CD14-positive monocyte (primary cell): ENCODE results near the gene DPPA5. TPM values are rescaled to one million over a fixed set of nuclear protein-coding genes. Genes with fewer than 3 reads are reported as not detected.

ENCODE experiments used
- DNase-seq, 3 donors: peaks; one replicate each; pipeline ENCODE4 v3.0.0-alpha.2; 2011 to 2022
- H2AFZ ChIP-seq: 2 replicates; pipeline ENCODE4 v1.6.0; 2012; ENCODE audit warnings: mild to moderate bottlenecking, low read depth, low read length, inconsistent platforms; ENCODE audit not compliant: insufficient read depth, poor library complexity, severe bottlenecking
- H3K27ac ChIP-seq, 2 donors: 1 replicate in 1 of 2; 2 replicates in 1 of 2; pipeline ENCODE4 v1.5.1; 2012 to 2013; ENCODE audit warnings: low read length in 2 of 2, control low read depth in 1 of 2, inconsistent platforms in 1 of 2, low read depth in 1 of 2, mild to moderate bottlenecking in 1 of 2
- H3K27me3 ChIP-seq, 2 donors: one replicate each; pipeline versions ENCODE4 v1.6.0 to v1.6.1; 2011 to 2013; ENCODE audit warnings: low read length in 2 of 2; ENCODE audit not compliant: control insufficient read depth in 2 of 2, insufficient read depth in 2 of 2
- H3K36me3 ChIP-seq, 2 donors: replicated peaks in 1 of 2; 1 replicate in 1 of 2; 2 replicates in 1 of 2; pipeline versions ENCODE4 v1.5.1 to v1.6.1; 2012 to 2013; ENCODE audit warnings: low read length in 2 of 2, control low read depth in 1 of 2, inconsistent platforms in 1 of 2, mild to moderate bottlenecking in 1 of 2; ENCODE audit not compliant: insufficient read depth in 2 of 2, control insufficient read depth in 1 of 2
- H3K4me1 ChIP-seq, 2 donors: 1 replicate in 1 of 2; 2 replicates in 1 of 2; pipeline versions ENCODE4 v1.5.1 to v1.6.1; 2012 to 2013; ENCODE audit warnings: low read length in 2 of 2, control low read depth in 1 of 2, inconsistent platforms in 1 of 2, mild to moderate bottlenecking in 1 of 2, moderate library complexity in 1 of 2; ENCODE audit not compliant: insufficient read depth in 2 of 2, control insufficient read depth in 1 of 2
- H3K4me2 ChIP-seq: replicated peaks from 2 replicates; pipeline ENCODE3; 2012; ENCODE audit warnings: low read length, moderate library complexity, mild to moderate bottlenecking; ENCODE audit not compliant: poor library complexity, severe bottlenecking; ENCODE audit errors: extremely low read depth
- H3K4me3 ChIP-seq, 3 experiments: fragments of 200-600 bp in 1 of 3; sonication (generic) in 1 of 3; replicated peaks in 1 of 3; 1 replicate in 2 of 3; 2 replicates in 1 of 3; pipeline ENCODE4 v1.5.1; 2011 to 2013; ENCODE audit warnings: low read length in 3 of 3, mild to moderate bottlenecking in 3 of 3, control low read depth in 2 of 3, low read depth in 2 of 3, inconsistent platforms in 1 of 3, moderate library complexity in 1 of 3
- H3K79me2 ChIP-seq: 2 replicates; pipeline ENCODE4 v1.6.0; 2012; ENCODE audit warnings: mild to moderate bottlenecking, control low read depth, inconsistent platforms, low read length, moderate library complexity; ENCODE audit not compliant: insufficient read depth
- H3K9ac ChIP-seq: 2 replicates; pipeline ENCODE4 v1.6.0; 2017; ENCODE audit warnings: low read length, mild to moderate bottlenecking; ENCODE audit not compliant: insufficient read depth, poor library complexity, severe bottlenecking
- H3K9me3 ChIP-seq, 2 donors: replicated peaks in 1 of 2; 1 replicate in 1 of 2; 2 replicates in 1 of 2; pipeline versions ENCODE4 v1.5.1 to v1.6.1; 2012 to 2013; ENCODE audit warnings: low read length in 2 of 2, control low read depth in 1 of 2; ENCODE audit not compliant: control insufficient read depth in 1 of 2, insufficient read depth in 1 of 2
- H4K20me1 ChIP-seq: 2 replicates; pipeline ENCODE4 v1.6.0; 2012; ENCODE audit warnings: mild to moderate bottlenecking, low read length, control low read depth, moderate library complexity; ENCODE audit not compliant: insufficient read depth
- H3K27ac Mint-ChIP-seq, 7 donors: one replicate each; pipeline ENCODE4 v1.8.0; 2020; ENCODE audit warnings: mild to moderate bottlenecking in 7 of 7, mixed read lengths in 7 of 7, moderate library complexity in 6 of 7, inconsistent platforms in 2 of 7
- H3K27me3 Mint-ChIP-seq, 3 donors: one replicate each; pipeline ENCODE4 v1.8.0; 2021 to 2022; ENCODE audit warnings: low read depth in 3 of 3, mild to moderate bottlenecking in 3 of 3, mixed read lengths in 3 of 3, moderate library complexity in 3 of 3, inconsistent platforms in 1 of 3
- H3K36me3 Mint-ChIP-seq, 2 donors: one replicate each; pipeline ENCODE4 v1.8.0; 2020; ENCODE audit warnings: mixed read lengths in 2 of 2, inconsistent platforms in 1 of 2, mild to moderate bottlenecking in 1 of 2
- H3K4me1 Mint-ChIP-seq: one replicate; pipeline ENCODE4 v1.8.0; 2020; ENCODE audit warnings: mild to moderate bottlenecking, mixed read lengths
- H3K4me3 Mint-ChIP-seq, 2 donors: one replicate each; pipeline ENCODE4 v1.8.0; 2020; ENCODE audit warnings: mild to moderate bottlenecking in 2 of 2, mixed read lengths in 2 of 2, moderate library complexity in 1 of 2
- H3K9me3 Mint-ChIP-seq, 7 donors: one replicate each; pipeline ENCODE4 v1.8.0; 2020 to 2022; ENCODE audit warnings: mixed read lengths in 7 of 7, mild to moderate bottlenecking in 6 of 7, moderate library complexity in 6 of 7, inconsistent platforms in 2 of 7
- WGBS: methylation state at CpG from one replicate; pipeline ENCODE4 v1.1.5; 2013; ENCODE audit warnings: missing lambda C conversion rate; ENCODE audit not compliant: insufficient coverage; 5-methylcytosine and 5-hydroxymethylcytosine counted together
- intact Hi-C, 2 donors: fragments of 100-400 bp; cut with micrococcal nuclease; formaldehyde crosslinking; loops; one replicate each; pipeline versions ENCODE4 v1.15.0 to v1.15.1; 2023
- polyA plus RNA-seq, 3 donors: library from polyadenylated mRNA; depleted of rRNA in 1 of 3; unstranded in 2 of 3; stranded (reverse) in 1 of 3; fragments of 300-500 nt in 2 of 3; fragments of >200 nt in 1 of 3; fragmentation: Illumina TruSeq in 2 of 3; gene quantifications; 1 replicate in 2 of 3; 2 replicates in 1 of 3; pipeline ENCODE4 v1.2.3, GENCODE V29; 2012 to 2021
- TF ChIP-seq, protein P1 (sequence below): fragments of 200-600 bp; IDR thresholded peaks from one replicate; pipeline ENCODE4 v1.8.0; 2022; ENCODE audit warnings: antibody characterized with exemption, mild to moderate bottlenecking

Gene DPPA5
- polyA plus RNA-seq, 3 donors: not detected

GRCh38 chr6:73362358-73362757 lies 8.3 kb upstream of the DPPA5 start, which contains the start of gene KHDC3L:
Gene KHDC3L, plus strand, starts transcription at chr6:73362658. Its CDS starts 72 bp downstream, at chr6:73362730.
- Histone ChIP-seq H2AFZ (no peak within 1 kb of the TSS), H3K4me3 (no peak within 1 kb of the TSS), H3K4me1 (no peaks in the 10 kb centered on the region), H3K36me3 (no peaks in the 10 kb centered on the region), H4K20me1 (no peaks in the 10 kb centered on the region), H3K4me2 (no peak within 1 kb of the TSS), H3K9me3 (peaks cover 4 to 23% of the 10 kb centered on the region in 2 donors), H3K27me3 (no peaks in the 10 kb centered on the region), H3K9ac (no peak within 1 kb of the TSS), H3K27ac (no peak within 1 kb of the TSS), H3K79me2 (no peaks in the 10 kb centered on the region)
- Mint-ChIP-seq H3K9me3 (peaks cover 3 to 11% (median 6%) of the 10 kb centered on the region in 7 donors), H3K36me3 (no peaks in the 10 kb centered on the region), H3K4me1 (no peaks in the 10 kb centered on the region), H3K4me3 (no peak within 1 kb of the TSS), H3K27me3 (peaks cover 1 to 6% (median 5%) of the 10 kb centered on the region in 3 donors), H3K27ac (no peak within 1 kb of the TSS)
- intact Hi-C loops: no loop called here
- DNase-seq: no peak
- 93% methylated on average over 22 of the region's 23 CpGs for WGBS
- TF ChIP-seq, protein P1, sequence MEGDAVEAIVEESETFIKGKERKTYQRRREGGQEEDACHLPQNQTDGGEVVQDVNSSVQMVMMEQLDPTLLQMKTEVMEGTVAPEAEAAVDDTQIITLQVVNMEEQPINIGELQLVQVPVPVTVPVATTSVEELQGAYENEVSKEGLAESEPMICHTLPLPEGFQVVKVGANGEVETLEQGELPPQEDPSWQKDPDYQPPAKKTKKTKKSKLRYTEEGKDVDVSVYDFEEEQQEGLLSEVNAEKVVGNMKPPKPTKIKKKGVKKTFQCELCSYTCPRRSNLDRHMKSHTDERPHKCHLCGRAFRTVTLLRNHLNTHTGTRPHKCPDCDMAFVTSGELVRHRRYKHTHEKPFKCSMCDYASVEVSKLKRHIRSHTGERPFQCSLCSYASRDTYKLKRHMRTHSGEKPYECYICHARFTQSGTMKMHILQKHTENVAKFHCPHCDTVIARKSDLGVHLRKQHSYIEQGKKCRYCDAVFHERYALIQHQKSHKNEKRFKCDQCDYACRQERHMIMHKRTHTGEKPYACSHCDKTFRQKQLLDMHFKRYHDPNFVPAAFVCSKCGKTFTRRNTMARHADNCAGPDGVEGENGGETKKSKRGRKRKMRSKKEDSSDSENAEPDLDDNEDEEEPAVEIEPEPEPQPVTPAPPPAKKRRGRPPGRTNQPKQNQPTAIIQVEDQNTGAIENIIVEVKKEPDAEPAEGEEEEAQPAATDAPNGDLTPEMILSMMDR: no peak

- Histone ChIP-seq H4K20me1 (no peaks in the 10 kb centered on the region), H3K27ac (no peak overlapping the region), H3K4me2 (no peak overlapping the region), H3K9ac (no peak overlapping the region), H3K4me1 (no peaks in the 10 kb centered on the region), H3K9me3 (peaks cover 6 to 9% of the 10 kb centered on the region in 2 donors), H3K27me3 (peaks cover 27 to 46% of the 10 kb centered on the region in 2 donors), H3K79me2 (no peaks in the 10 kb centered on the region), H3K36me3 (no peaks in the 10 kb centered on the region), H3K4me3 (no peak overlapping the region), H2AFZ (no peak overlapping the region)
- DNase-seq: no peak
- H3K27me3 Mint-ChIP-seq: peaks cover 42 to 45% (median 43%) of the 10 kb centered on the region in 3 donors
- H3K9me3 Mint-ChIP-seq: peaks cover 0 to 18% (median 11%) of the 10 kb centered on the region in 7 donors
- H3K4me1 Mint-ChIP-seq: no peaks in the 10 kb centered on the region
- peak overlapping the region in 1 of 2 donors; percentile 57 for H3K4me3 Mint-ChIP-seq
- no CpG with 5 or more reads among the region's 6 CpGs for WGBS
- no peaks in the 10 kb centered on the region for H3K36me3 Mint-ChIP-seq
- TF ChIP-seq, protein P1: no peak
- no peak overlapping the region for H3K27ac Mint-ChIP-seq
- intact Hi-C loops: no loop called here
Measured at GRCh38 chr6:73349311-73349710, 4.8 kb downstream of the DPPA5 start.
